Lower leg skin (tissue), 3 donors: Measurements from ENCODE around the gene TOPAZ1.

ENCODE experiments used
- POLR2A ChIP-seq, 2 donors: fragments of 450-650 bp; IDR thresholded peaks; one replicate each; pipeline ENCODE4 v1.6.1; 2016 to 2017; ENCODE audit warnings: antibody characterized with exemption in 2 of 2, mild to moderate bottlenecking in 1 of 2, moderate library complexity in 1 of 2
- TF ChIP-seq, protein P1 (sequence below), 3 donors: fragments of 450-650 bp; IDR thresholded peaks; one replicate each; pipeline ENCODE4 v1.5.1; 2016; ENCODE audit warnings: antibody characterized with exemption in 3 of 3, mild to moderate bottlenecking in 3 of 3, moderate library complexity in 2 of 3

- TF ChIP-seq, protein P1, sequence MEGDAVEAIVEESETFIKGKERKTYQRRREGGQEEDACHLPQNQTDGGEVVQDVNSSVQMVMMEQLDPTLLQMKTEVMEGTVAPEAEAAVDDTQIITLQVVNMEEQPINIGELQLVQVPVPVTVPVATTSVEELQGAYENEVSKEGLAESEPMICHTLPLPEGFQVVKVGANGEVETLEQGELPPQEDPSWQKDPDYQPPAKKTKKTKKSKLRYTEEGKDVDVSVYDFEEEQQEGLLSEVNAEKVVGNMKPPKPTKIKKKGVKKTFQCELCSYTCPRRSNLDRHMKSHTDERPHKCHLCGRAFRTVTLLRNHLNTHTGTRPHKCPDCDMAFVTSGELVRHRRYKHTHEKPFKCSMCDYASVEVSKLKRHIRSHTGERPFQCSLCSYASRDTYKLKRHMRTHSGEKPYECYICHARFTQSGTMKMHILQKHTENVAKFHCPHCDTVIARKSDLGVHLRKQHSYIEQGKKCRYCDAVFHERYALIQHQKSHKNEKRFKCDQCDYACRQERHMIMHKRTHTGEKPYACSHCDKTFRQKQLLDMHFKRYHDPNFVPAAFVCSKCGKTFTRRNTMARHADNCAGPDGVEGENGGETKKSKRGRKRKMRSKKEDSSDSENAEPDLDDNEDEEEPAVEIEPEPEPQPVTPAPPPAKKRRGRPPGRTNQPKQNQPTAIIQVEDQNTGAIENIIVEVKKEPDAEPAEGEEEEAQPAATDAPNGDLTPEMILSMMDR (IDR thresholded peaks at IDR 0.05), result no peak
- no peak for TF ChIP-seq POLR2A (IDR thresholded peaks at IDR 0.05)
Measured at GRCh38 chr3:44292947-44293346, 51.3 kb downstream of the TOPAZ1 start.
